Breast epithelium (tissue), 4 donors: ENCODE data around the gene TIGIT. TPM values are rescaled to one million over a fixed set of nuclear protein-coding genes. Genes with fewer than 3 reads are reported as not detected.

Experiments used
- DNase-seq, 2 donors: peaks; one replicate each; pipeline ENCODE4 v3.0.0-alpha.2; 2019; ENCODE audit warnings: low spot score in 2 of 2
- H3K27ac ChIP-seq, 2 donors: fragments of 200-600 bp; sonication (generic) in 1 of 2; one replicate each; pipeline ENCODE4 v1.5.1; 2016 to 2019; ENCODE audit warnings: mild to moderate bottlenecking in 1 of 2
- H3K27me3 ChIP-seq, 2 donors: fragments of 200-600 bp; sonication (generic) in 1 of 2; one replicate each; pipeline versions ENCODE4 v1.5.1 to v1.6.0; 2017 to 2019; ENCODE audit warnings: control low read depth in 1 of 2, mild to moderate bottlenecking in 1 of 2
- H3K36me3 ChIP-seq: fragments of 200-600 bp; one replicate; pipeline ENCODE4 v1.5.1; 2019
- H3K4me1 ChIP-seq, 2 donors: fragments of 200-600 bp; sonication (generic); one replicate each; pipeline ENCODE4 v1.5.1; 2016 to 2019; ENCODE audit warnings: control low read depth in 1 of 2
- H3K4me3 ChIP-seq, 3 donors: fragments of 200-600 bp; sonication (generic); 1 replicate in 2 of 3; 2 replicates in 1 of 3; pipeline ENCODE4 v1.5.1; 2016 to 2019; ENCODE audit warnings: mild to moderate bottlenecking in 3 of 3, moderate library complexity in 2 of 3
- H3K9me3 ChIP-seq, 2 donors: fragments of 200-600 bp; sonication (generic) in 1 of 2; one replicate each; pipeline ENCODE4 v1.5.1; 2016 to 2019; ENCODE audit warnings: control low read depth in 1 of 2
- POLR2A ChIP-seq: fragments of 450-650 bp; IDR thresholded peaks from one replicate; pipeline ENCODE4 v1.6.1; 2016; ENCODE audit warnings: antibody characterized with exemption, mild to moderate bottlenecking, moderate library complexity
- POLR2AphosphoS5 ChIP-seq, 3 donors: sonication (generic); formaldehyde crosslinking; IDR thresholded peaks; one replicate each; pipeline ENCODE4 v1.6.1; 2017; ENCODE audit warnings: antibody characterized with exemption in 3 of 3
- intact Hi-C: fragments of 100-400 bp; cut with DNase I; formaldehyde crosslinking; loops from one replicate; pipeline ENCODE4 v1.15.1; 2023; ENCODE audit warnings: low total_unique reads
- total RNA-seq, 3 donors: library from RNA; depleted of rRNA; stranded (reverse); fragments of >200 nt; gene quantifications; one replicate each; pipeline ENCODE4 v1.1.0, GENCODE V29; 2016
- TF ChIP-seq, protein P1 (sequence below), 3 donors: fragments of 450-650 bp; IDR thresholded peaks; one replicate each; pipeline ENCODE4 v1.5.1; 2016 to 2017; ENCODE audit warnings: antibody characterized with exemption in 3 of 3, mild to moderate bottlenecking in 3 of 3, moderate library complexity in 3 of 3

TIGIT gene
- total RNA-seq: under 1 TPM; 0.29 to 0.48 (median 0.33) TPM

DNA sequence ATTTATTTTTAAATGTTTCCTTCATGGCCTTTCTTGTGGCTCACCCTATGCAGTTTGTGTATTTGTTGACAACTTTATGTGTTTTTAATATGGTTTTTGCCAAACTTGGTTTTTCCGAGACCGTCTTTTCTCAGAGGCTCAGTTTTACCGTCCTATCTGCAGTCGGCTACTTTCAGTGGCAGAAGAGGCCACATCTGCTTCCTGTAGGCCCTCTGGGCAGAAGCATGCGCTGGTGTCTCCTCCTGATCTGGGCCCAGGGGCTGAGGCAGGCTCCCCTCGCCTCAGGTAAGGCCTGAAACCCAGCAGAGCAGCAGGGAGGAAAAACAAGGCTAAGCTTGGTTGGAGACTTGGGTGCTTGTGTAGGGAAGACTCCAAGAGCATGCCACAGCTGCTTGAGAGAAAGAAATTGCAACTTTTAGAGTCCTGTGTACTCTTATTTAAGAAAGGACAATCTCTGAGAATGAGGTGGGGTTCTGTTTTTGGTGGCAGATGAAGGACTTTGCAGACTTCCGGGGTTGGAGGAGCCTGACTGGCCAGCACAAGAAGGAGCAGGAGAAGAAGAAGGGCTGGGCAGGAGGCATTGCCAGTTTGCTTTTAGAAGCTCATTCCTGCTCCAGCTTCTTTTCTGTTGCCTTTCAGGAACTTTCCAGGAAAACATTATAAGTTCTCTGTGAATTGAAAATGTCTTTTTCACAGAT lies at the start of gene TIGIT:
TIGIT (plus strand) TSS at position 191 of the 698 bp plus-strand sequence; CDS start at position 225, 34 bp downstream.
- Histone ChIP-seq H3K36me3 (no peaks in the 10 kb centered on the region), H3K9me3 (no peaks in the 10 kb centered on the region), H3K4me1 (no peaks in the 10 kb centered on the region), H3K27me3 (no peaks in the 10 kb centered on the region), H3K4me3 (no peak within 1 kb of the TSS), H3K27ac (no peak within 1 kb of the TSS)
- intact Hi-C loops: no loop called here
- TF ChIP-seq POLR2AphosphoS5 (IDR thresholded peaks at IDR 0.05) (no peak), POLR2A (no peak)
- TF ChIP-seq, protein P1, sequence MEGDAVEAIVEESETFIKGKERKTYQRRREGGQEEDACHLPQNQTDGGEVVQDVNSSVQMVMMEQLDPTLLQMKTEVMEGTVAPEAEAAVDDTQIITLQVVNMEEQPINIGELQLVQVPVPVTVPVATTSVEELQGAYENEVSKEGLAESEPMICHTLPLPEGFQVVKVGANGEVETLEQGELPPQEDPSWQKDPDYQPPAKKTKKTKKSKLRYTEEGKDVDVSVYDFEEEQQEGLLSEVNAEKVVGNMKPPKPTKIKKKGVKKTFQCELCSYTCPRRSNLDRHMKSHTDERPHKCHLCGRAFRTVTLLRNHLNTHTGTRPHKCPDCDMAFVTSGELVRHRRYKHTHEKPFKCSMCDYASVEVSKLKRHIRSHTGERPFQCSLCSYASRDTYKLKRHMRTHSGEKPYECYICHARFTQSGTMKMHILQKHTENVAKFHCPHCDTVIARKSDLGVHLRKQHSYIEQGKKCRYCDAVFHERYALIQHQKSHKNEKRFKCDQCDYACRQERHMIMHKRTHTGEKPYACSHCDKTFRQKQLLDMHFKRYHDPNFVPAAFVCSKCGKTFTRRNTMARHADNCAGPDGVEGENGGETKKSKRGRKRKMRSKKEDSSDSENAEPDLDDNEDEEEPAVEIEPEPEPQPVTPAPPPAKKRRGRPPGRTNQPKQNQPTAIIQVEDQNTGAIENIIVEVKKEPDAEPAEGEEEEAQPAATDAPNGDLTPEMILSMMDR (IDR thresholded peaks at IDR 0.05): no peak
- DNase-seq: no peak

DNA sequence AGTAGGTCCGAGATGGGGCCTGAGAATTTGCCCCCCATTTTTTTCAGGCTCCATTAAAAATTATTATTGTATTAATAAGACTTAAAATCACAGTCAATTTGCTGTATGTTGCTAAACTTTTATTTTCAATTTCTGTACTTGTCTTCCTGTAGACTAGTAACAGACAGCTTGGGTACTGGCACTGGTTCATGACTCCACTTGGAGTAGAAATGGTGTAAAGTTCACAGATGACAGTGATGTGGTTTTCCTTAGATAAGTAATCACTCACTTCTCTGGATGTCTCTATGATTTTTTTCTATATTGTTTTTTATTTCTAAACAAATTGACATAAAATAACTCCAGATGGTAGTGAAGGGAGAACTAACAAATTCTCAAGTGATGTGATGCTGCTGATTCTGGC lies 40.9 kb upstream of the TIGIT start:
- Histone ChIP-seq H3K9me3 (peaks cover 0 to under 1% of the 10 kb centered on the region in 2 donors), H3K36me3 (no peaks in the 10 kb centered on the region), H3K27me3 (no peaks in the 10 kb centered on the region), H3K27ac (no peak overlapping the region), H3K4me1 (no peaks in the 10 kb centered on the region), H3K4me3 (no peak overlapping the region)
- no peak for TF ChIP-seq POLR2AphosphoS5 (IDR thresholded peaks at IDR 0.05)
- TF ChIP-seq, protein P1 (IDR thresholded peaks at IDR 0.05): no peak
- TF ChIP-seq POLR2A: no peak
- no peak for DNase-seq
- intact Hi-C loops: no loop called here

DNA sequence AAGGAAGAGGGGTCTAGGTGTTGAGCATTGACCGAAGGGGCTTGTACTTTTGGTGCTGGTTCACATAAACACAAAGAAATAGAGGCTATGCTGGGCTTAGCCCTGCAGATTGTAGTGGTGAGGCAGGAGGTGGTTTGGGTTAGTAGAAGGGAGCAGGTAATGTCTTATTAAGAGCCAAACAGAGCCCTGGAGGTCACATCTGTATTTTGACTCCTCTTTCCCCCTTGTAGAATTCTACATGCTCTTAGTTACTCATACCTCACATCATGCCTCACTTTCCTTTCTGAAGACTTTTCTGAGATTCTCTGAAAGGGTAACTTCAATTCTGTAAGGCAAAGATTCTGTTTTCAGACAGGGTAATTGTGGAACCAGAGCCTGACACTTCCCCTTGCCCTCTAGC lies 40.3 kb upstream of the TIGIT start:
- Histone ChIP-seq H3K36me3 (no peaks in the 10 kb centered on the region), H3K27me3 (no peaks in the 10 kb centered on the region), H3K9me3 (peaks cover 0 to 6% of the 10 kb centered on the region in 2 donors), H3K27ac (no peak overlapping the region), H3K4me1 (no peaks in the 10 kb centered on the region), H3K4me3 (no peak overlapping the region)
- no peak for DNase-seq
- TF ChIP-seq POLR2A (no peak), POLR2AphosphoS5 (IDR thresholded peaks at IDR 0.05) (no peak)
- TF ChIP-seq, protein P1 (IDR thresholded peaks at IDR 0.05): no peak
- intact Hi-C loops: no loop called here

DNA sequence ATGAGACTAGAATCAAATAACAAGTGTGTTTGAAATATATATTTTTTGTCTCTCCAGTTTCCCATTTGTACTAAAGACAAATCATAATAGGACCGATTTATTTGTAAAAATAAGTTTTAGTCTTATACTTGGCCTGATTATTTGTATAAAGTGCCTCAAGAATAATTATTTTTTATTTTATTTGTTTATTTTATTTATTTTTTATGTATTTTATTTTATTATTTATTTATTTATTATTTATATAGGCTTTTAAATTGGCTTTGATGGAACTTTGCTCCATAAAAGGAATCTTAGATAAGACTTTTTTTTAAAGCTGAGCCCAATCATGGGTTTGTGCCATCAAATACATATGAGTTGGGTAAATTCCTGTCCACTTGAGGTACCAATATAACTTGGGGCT lies 34.3 kb upstream of the TIGIT start:
- H3K27ac ChIP-seq: no peak overlapping the region
- no peaks in the 10 kb centered on the region for H3K4me1 ChIP-seq
- H3K36me3 ChIP-seq: no peaks in the 10 kb centered on the region
- no peak for DNase-seq
- no peak overlapping the region for H3K4me3 ChIP-seq
- H3K27me3 ChIP-seq: no peaks in the 10 kb centered on the region
- no peak for TF ChIP-seq POLR2A
- TF ChIP-seq, protein P1 (IDR thresholded peaks at IDR 0.05): no peak
- no peak for TF ChIP-seq POLR2AphosphoS5 (IDR thresholded peaks at IDR 0.05)
- intact Hi-C loops: no loop called here
- H3K9me3 ChIP-seq: peaks cover 0 to 19% of the 10 kb centered on the region in 2 donors

DNA sequence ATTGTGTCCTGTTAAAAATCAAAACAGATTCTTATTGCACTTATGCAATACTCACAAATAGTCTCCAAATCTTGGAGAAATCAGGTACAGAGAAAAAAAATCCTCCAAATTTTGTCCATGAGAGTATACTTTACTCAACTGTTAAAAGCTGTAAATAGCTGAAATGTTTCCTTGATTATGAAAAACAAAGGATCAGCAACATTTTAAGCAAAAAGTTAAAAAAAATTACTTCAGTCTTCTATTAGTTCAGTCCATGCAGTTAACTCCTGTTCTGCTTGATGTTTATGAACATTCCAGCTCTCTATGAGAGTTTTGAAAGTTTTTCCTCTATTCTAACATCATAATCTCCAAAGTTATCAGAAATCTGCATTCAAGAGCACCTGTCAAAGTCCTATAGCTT lies 33.7 kb upstream of the TIGIT start:
- TF ChIP-seq, protein P1 (IDR thresholded peaks at IDR 0.05): no peak
- TF ChIP-seq POLR2AphosphoS5 (IDR thresholded peaks at IDR 0.05) (no peak), POLR2A (no peak)
- H3K9me3 ChIP-seq: peaks cover 0 to 19% of the 10 kb centered on the region in 2 donors
- intact Hi-C loops: no loop called here
- H3K27ac ChIP-seq: no peak overlapping the region
- no peak for DNase-seq
- no peaks in the 10 kb centered on the region for H3K36me3 ChIP-seq
- H3K4me3 ChIP-seq: no peak overlapping the region
- no peaks in the 10 kb centered on the region for H3K27me3 ChIP-seq
- no peaks in the 10 kb centered on the region for H3K4me1 ChIP-seq
